Mucosa of gallbladder (tissue), 1 donor: ENCODE results near the gene TGM5. TPM values are rescaled to one million over a fixed set of nuclear protein-coding genes. Genes with fewer than 3 reads are reported as not detected.
"Not testable (repeated sequence)": the region's sequence is repeated elsewhere in the genome, so short reads cannot be mapped to it uniquely, and the experiment has no call there.

ENCODE experiments used
- DNase-seq: peaks from one replicate; pipeline ENCODE4 v3.0.0-alpha.2; 2020; ENCODE audit warnings: low spot score
- total RNA-seq: library from RNA; stranded (reverse); gene quantifications from one replicate; pipeline ENCODE4 v1.2.1, GENCODE V29; 2021
- donor health status: DM: no; HTN: no; CAD: no.

The TGM5 gene
- total RNA-seq, 1 donor from 2014 or later: 0.26 TPM

DNA sequence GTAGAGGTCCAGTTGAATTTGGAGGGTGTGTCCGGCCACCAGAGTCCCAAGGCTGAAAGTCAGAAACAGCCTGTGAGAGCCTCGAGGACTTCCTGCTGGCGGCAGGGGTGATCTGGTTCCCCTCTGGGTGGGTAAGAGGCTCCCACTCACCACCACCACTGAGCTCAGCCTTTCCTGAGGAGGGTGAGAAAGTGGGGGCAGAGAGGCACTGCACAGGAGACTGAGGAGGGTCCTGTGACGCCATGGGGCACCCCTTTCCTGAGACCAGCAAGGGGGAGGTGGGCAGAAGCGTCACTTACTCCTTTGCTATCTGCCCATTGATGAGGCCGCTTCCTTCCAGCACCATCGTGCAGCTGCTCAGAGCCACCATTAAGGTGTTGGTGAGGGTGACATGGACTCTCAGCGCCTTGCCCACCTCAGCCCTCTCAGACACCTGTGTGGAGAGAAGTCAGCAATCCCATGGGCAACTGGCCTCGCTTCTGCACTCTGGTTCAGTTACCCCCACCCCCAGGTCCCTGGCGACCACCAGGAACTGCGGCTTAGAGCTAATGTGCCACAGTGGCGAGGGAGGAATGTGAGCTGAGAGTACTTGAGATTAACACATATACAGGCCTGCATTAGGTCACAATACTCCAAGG is 10.0 kb upstream of the TGM5 start:
- DNase-seq: no peak

DNA sequence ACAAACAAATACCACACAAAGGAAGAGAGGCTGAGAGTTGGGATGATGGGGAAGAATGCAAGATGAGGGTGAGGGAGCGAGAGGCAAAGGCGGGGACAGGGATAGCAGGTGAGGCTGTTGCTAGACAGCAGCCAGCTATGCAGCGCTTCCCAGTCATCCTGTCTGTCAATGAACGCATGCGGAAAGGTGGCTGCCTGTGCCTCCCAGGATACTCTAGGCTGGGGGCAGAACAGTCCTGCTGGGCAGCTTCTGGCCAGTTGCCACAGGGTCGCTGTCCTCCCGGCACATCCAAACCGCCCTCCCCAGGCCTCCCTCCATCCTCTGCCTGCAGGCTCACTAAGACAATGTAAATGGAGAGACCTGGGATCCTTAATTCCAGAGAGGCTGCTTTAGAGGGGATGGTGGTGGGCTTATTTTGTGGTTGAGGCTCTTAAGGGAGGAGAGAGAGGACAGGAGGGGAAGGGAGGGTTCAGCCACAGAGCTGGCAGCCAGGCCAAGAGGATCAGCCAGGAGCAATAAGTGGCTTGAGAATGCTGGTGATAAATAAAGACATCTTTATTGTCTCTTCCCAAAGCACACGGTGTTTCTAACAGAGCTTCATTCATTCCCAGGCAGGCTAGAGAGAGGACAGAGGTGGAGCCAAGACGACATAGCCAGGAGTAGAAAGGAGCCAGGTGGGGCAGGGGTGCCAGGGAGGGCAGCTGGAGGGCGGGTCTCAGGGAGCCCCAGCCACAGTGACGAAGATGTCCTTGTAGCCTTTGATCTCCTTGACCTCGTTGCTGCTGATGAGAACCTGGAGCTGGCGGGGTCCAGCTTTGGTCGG is 9.2 kb upstream of the TGM5 start:
- no peak for DNase-seq

DNA sequence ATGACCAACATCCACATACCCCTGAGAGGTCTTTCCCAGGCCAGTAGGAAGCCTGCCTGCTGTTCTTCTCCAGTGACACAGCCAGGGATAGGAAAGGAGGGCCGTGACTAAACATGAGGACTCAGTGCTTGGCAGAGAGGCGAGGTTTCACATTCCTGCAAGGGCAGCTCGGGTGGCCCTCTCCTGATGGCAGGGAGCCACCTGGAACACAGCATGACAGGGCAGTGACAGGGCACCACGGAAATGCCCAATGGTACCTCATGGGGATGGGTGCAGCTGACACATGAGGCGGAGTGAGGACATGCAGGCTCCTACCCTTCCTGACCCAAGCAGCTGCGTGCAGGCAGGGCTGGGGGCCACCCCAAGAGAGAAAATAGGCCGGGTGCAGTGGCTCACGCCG is 7.4 kb upstream of the TGM5 start:
- DNase-seq: peak; percentile 76

DNA sequence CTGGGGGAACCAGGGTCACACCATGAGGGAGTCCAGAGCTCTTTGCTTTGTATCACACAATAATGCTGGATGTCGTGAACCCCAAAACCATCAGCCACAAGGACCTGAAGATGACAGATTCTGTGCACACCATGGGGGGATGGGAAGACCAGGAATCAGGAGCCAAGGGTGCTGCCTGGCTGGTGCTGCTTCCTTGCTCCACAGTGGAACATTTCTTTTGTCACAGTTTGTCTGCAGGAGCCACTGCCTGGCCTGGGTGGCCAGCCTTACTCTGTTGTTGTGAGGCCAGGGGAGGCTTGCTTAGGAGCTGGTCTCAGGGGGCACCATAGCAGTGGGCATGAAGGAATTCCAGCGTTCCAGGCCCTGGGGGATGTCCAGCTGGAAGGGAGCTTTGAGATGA is 6.5 kb upstream of the TGM5 start:
- DNase-seq: no peak

DNA sequence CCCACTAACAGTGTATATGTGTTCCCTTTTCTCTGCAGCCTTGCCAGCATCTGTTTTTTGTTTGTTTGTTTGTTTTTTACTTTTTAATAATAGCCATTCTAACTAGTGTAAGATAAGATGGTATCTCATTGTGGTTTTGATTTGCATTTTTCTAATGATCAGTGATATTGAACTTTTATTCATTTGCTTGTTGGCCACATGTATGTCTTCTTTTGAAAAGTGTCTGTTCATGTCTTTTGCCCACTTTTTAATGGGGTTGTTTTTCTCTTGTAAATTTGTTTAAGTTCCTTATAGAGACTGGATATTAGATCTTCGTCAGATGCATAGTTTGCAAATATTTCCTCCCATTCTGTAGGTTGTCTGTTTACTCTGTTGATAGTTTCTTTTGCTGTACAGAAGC is 5.2 kb upstream of the TGM5 start:
- not testable (repeated sequence) for DNase-seq

DNA sequence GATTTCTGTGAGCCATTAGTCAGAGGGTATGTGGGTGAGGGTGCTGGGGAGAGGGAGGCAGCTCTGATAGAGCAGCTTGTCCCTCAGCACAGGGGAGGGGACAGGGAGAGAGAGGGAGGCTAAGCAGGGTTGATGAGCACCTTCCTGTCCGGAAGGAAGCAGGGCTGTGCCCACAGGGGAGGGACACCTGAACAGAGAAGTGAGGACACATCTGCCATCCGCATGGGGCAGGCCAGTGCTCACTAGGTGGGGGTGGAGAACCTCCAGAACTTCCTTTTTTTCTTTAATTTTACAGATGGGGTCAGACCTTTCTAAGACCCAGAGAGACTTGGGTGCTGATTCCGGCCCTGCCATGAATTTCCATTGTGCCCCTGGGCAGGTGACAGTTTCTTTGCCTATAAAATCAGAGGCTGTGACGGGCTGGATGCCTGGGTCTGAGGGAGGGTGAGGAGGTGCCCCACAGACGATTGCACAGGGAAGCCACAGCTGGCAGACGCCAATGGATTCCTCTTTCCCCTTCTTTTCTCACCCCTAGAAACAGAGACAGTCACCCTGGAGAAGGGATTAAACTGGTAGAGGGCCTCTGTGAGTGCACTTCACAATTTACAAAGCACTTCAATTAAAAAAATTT is 4.1 kb upstream of the TGM5 start:
- DNase-seq: no peak

DNA sequence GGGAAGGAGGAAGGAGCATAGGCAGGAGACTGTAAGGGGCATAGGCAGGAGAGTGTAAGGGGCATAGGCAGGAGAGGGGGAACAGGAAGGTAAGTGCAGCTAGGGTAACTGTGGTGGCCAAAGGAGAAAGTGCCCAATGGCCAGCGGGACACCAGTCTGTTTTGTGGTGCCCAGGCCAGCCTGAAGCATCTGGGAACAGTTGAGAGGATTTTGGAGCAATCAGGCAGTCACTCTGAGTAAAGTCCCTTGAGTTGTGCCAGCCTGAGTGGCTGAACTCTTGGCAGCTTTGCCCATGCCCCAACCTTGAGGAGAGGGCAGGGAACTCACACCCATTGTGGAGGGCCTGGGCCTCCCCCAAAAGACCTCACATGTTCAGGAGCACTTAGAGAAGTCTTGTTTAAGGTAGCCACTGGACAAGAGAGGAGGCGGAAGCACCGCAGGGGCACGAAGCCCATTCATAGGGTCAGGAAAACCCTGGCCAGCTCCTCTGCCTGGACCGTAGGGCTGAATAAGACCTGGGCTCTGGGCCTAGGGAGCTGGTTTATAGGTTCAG is 3.5 kb upstream of the TGM5 start:
- no peak for DNase-seq

DNA sequence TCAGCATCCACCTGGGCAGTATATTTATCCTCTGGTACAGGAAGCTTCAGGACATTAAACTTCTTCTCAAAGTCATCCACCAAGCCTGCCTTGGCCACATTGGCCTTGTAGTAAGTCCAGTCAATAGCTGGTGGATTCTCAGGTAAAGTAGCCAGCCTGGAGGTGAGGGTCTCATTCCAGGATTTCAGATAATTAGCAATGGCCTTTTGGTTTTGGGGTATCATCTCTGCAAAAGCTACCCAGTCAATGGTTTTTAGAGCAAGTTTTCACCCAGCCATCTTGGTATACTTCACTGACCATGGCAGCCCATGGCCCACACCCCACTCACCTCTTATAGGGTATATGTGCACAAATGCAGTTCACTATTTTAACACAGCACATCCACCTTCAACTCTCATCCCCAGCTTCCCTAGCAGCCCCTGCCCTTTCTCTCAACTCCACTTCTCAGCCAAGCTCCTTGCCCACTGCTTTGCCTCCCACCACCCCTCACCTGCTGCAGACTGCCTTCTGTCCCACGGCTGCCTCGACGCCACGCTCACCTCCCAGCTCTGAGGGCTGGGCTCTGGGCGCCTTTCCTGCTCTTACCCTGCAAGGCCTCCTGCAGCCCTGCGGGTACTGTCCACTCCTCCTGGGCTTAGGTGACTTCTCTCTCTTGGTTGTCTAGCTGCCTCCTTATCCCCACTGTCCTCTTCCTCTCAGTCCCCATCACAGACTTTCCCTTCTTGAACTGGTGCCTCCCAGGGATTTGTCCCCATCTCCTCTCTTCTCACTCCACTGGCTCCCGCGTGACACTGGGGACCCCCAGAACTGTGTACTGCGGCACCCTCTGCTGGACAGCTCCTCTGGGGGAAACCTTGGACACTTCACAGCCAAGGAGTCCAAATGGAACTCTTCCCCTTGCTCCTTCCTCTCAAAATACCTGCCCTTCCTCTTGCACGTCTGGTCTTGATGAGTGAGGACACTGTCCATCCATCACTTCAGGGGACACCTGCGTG is 1.7 kb upstream of the TGM5 start:
- DNase-seq: no peak

DNA sequence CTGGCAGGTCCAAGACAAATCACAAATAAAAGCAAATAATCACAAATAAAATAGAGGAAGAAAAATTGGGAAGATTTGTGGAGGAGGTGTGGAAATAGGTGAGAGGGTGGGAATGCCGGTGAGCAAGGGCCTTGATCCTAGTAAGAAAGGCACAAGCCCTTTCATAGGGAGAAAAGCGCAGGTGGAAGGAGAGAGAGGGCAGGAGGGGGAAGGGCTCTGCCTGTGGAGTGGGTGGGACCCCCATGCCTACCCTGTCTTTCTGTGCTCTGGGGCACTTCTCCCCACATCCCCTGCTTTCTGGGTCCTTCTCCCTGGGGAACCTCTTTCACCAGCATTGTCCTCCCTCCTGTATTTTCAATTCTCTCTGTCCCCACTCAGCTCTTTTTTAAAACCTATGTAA is 711 bp upstream of the TGM5 start:
- no peak for DNase-seq

DNA sequence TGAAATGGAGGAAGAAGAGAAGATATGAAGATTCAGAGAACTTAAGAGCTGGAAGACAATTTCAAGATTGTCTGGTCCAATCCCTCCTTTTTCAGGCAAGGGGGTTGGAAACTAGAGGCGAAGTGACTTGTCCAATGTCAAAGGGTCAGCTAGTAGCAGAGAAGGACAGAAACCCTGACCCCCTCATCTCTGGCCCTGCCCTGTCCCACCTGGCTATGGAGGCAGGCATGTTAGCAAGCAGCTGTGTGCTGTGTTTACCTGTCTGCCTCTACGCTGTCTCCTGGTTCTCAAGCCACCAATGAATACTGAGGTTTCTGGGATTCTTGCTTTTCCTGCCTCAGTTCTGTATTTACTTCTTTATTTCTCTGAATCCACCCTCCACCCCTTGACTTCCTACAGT is 342 bp downstream of the TGM5 start:
- no peak for DNase-seq

DNA sequence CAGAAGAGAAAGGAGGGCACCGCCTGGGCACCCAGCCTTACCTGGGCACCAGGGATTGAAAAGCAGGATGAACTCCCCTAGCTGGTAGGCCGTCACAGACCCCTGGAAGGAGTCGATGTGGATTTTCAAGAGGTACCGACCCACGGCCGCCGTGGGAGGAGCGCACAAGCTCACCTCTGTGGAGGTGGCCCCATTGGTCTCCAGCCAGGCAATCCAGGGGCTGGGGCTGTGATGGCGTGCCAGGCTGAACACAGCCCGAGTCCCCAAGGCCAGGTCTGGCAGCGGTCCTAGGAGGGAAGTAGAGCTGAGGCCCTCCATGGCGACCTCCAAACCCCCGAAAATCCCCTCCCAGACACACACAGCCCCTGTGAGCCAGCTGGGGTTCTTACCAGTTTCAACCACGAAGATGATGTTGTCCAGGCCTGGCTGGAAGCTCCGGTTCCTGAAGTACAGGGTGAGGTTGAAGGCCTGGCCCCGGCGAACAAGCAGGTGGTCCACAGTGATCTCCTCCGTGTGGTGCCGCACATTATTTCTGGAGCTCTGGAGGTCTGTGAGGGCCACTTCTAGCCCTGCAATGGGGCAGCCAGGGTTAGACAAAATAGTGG is 6.6 kb downstream of the TGM5 start:
- no peak for DNase-seq

DNA sequence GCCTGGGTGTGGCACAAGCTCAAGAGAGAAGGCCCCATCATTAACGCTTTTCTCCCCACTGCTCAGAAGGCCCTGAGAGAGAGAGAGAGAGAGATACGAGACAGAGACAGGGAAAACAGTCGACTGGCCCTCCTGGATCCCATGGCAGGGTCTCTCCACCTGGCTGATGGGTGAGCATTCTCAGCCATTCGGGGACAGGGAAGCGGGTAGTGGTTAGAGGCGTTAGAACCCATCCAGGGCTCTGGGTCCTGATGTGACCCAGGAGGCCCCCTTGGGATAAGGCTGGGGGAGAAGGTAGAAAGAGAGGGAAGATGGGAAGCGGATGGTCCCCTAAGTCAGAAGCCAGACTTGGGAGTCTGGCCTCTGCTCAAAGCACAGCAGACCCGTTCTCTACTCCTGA is 7.9 kb downstream of the TGM5 start:
- no peak for DNase-seq

DNA sequence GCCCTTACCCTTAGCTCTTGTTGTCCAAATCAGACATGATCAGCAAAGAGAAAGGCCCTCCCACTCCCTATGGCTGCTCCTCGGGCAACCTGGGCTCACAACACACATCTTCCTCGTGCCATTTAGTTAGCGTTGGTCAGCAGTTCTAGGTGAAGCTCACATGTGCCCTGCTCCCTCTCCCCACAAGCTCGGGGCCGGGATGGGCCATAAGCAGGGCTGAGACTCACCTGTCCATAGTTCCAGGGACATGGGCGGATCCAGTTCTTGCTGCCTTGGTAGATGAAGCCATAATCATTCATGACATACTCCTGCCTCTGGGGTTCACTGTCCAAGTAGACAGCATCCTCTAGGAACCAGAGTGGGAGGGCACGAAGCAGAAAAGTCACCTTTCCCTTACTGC is 10.4 kb downstream of the TGM5 start:
- no peak for DNase-seq

DNA sequence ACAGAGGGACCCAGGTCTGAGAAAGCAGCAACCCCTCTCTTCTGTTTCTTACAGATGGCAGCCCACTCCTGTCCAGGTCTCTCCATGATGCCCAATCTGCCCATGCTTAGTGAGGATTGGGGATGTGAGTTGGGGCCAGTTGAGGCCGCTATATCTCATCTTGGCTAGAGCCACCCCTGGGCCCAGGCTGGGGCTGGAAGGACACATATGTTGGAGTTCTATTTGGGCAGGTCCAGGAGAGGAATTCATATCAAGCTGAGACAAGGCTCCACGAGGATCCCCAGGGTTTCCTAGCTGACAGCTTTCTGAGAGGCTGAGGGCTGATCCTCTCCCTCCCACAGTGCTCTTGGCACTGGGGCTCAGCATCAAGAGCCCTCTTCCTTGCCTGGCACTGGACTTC is 11.4 kb downstream of the TGM5 start:
- no peak for DNase-seq

DNA sequence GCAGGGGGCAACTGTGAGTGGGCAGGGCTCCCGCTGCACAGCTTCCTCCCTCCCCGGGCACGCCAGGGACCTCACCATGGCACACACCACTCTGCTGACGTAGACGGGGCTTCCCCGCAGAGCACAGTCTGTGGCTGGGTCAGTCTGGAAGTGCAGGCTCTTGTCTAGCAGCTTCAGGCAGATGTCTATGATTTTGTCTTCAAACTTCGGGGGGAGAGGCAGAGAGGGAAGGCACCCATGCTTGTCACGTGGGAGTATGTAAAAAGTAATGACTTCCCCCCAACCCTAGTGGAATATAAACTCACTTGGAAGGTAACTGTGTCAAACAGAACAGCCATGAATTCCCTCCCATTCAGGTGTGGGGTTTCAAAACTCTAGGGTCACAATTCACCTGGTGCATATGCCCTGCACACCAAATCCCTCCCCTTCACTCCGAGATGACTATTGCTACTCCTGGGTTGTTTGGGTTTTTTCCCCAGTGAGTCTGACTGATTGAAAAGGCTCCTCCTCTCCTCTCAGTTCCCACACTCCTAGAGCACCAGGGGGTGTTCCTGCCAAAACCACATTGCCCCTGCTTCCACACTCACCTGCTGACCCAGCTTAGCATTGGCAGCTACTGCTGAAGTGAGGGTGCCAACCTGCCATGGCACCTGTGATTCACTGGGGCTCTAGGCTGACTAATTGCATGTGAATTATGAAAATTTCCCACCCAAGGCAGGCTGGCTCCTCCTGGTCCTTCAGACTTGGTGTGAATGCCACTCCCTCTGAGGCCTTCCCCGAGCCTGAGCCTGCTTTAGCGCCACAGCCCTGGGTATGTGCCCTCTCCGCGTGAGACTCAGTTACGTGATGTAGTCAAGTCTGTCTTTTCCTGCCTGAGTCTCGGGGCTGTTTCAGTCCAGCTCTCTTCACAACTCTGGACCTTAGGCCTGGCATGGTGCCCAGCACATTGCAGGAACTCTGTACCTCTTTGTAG is 13.0 kb downstream of the TGM5 start:
- DNase-seq: no peak

DNA sequence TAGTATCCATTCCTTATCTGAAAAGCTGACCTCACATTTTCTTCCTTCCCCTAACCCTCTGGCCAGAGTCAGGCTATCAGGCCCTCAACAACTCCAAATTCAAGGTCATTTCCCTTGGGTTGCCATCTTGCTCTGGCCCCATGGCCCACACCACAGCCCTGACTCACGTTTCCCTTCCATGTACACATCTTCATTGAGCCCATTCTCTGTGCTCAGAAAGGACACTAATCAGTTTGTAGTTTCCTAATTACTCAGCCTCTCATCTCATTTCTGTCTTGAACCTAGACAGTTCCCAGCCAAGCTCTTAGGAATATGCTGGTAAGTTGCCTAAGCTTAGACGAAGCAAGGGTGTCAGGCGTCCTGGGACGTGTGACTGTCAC is 14.9 kb downstream of the TGM5 start:
- no peak for DNase-seq

DNA sequence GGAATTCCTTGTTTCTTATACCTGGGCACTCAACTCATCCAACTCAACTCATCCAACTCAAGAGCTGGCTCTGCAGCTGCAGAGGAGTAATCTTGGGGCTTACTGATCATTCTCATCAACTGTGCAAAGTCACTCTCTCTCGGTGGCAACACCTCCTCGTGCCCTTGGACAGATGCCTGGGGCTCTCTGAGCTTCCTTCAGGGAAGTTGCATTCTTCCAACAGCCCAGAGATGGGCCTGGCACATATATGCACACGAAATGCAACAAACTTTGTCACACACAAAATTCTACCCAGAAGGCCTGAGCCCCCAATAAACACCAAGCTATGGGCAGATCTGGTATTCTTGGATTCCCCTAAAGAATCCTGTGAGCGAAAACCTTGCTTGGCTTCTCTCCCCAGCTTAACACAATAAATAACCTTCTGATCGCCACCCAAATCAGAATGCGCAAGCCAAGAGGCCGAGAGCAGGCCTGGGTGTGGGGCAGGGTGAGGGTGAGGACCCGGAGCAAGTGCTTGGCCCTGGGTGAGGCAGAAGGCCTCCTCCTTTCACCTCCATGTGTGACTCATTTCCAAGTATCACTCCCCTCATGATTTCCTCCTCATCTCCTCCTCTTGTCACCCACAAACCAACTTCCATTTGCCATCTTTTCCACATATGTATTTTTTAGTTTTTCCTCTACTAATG is 15.4 kb downstream of the TGM5 start:
- no peak for DNase-seq

DNA sequence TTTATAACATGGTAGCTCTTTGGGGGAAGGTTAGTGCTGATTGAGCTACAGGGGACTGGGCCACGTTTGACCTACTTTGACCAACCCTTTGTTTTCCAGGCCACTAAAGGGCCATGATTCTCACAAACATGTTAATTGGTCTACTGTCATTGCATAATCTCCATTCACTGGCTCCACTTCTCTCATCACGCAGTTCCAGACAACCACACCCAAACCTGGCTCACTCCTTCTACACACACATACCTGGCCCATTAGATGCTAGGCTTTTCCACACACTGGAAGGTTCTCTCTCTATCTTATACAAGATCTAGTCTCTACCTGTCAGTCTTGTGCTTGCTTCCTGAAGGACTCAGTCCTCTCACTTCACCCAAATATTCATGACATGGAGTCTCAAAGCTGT is 15.9 kb downstream of the TGM5 start:
- DNase-seq: no peak

DNA sequence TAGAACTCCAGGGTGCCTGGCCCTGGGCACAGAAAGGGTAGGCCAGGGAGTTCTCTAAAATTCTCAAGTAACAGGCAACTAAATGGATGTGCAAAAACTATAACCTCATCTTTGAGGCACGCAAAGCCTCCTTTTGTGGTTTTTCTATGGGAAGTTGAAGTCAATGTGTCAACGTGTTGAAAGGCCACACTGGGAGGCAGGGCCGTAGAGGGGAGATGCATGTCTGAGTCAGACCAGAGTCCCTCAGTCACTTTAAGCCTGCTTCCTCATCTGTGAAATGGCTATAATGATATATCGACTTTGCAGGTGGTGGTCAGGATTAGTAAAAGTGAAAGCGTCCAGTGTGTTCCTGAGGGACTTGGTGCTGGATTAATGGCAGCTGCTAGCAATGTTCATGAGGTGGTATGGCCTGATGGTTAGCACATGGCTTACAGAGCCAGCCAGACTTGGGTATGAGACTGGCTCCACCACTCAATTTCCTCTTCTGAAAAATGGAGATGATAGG is 17.0 kb downstream of the TGM5 start:
- no peak for DNase-seq
